Effector memory CD8-positive, alpha-beta T cell (primary cell): ENCODE measurements around the gene MKS1.

ENCODE experiments used
- ATAC-seq: fragments of 150-1000 bp; cut with Tn5 transposase; replicated peaks from 2 replicates; pipeline ENCODE4 v1.10.0; 2021; ENCODE audit warnings: mild to moderate bottlenecking, moderate library complexity
- DNase-seq, 3 experiments: peaks; one replicate each; pipeline ENCODE4 v3.0.0; 2021
- H3K27ac Mint-ChIP-seq, 2 donors: one replicate each; pipeline ENCODE4 v1.8.0; 2022; ENCODE audit warnings: mild to moderate bottlenecking in 2 of 2, mixed read lengths in 2 of 2, moderate library complexity in 2 of 2
- H3K27me3 Mint-ChIP-seq, 2 donors: one replicate each; pipeline ENCODE4 v1.8.0; 2022; ENCODE audit warnings: mixed read lengths in 2 of 2
- H3K36me3 Mint-ChIP-seq: one replicate; pipeline ENCODE4 v1.8.0; 2022; ENCODE audit warnings: mild to moderate bottlenecking, moderate library complexity, mixed read lengths; ENCODE audit not compliant: insufficient read depth
- H3K4me1 Mint-ChIP-seq, 2 donors: one replicate each; pipeline ENCODE4 v1.8.0; 2022; ENCODE audit warnings: low read depth in 2 of 2, mixed read lengths in 2 of 2
- H3K4me3 Mint-ChIP-seq, 2 donors: one replicate each; pipeline ENCODE4 v1.8.0; 2022; ENCODE audit warnings: mild to moderate bottlenecking in 2 of 2, mixed read lengths in 2 of 2, moderate library complexity in 2 of 2
- H3K9me3 Mint-ChIP-seq, 2 donors: one replicate each; pipeline ENCODE4 v1.8.0; 2022; ENCODE audit warnings: mixed read lengths in 2 of 2

Gene MKS1

GRCh38 chr17:58234512-58234911 lies 15.5 kb upstream of the MKS1 start:
- DNase-seq (no peak), ATAC-seq (no peak)
- H3K27ac Mint-ChIP-seq, result no peak overlapping the region
- H3K36me3 Mint-ChIP-seq, result no peaks in the 10 kb centered on the region
- H3K9me3 Mint-ChIP-seq, result no peaks in the 10 kb centered on the region
- H3K27me3 Mint-ChIP-seq, result peaks cover 21 to 67% of the 10 kb centered on the region in 2 donors
- H3K4me3 Mint-ChIP-seq, result no peak overlapping the region
- no peaks in the 10 kb centered on the region for H3K4me1 Mint-ChIP-seq

DNA sequence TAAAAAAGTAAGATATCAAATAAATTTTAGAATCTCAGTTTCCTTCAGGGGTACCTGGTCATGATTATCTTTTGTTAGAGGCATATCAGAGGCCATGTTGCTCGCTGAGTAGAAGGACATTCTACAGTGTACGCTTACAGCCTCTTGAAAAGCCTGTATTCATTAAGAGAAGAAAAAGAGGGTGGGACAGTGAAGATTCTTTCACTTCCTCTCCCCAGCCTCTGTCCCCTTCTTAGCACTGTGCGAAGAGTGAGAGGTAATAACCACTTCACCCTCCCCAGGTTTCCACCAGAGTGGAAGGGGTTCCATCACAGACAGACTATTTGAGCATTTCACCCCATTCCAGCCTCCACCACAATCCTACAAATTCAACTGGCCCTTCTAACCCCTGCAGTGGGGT lies 14.5 kb upstream of the MKS1 start:
- no peak overlapping the region for H3K4me3 Mint-ChIP-seq
- H3K36me3 Mint-ChIP-seq, result no peaks in the 10 kb centered on the region
- no peak overlapping the region for H3K27ac Mint-ChIP-seq
- peak; percentile 29 for ATAC-seq
- DNase-seq, result no peak
- peaks cover 28 to 67% of the 10 kb centered on the region in 2 donors for H3K27me3 Mint-ChIP-seq
- H3K4me1 Mint-ChIP-seq, result no peaks in the 10 kb centered on the region
- H3K9me3 Mint-ChIP-seq, result no peaks in the 10 kb centered on the region

- DNase-seq, result no peak
- ATAC-seq, result peak; percentile 46
- H3K27ac Mint-ChIP-seq, result no peak overlapping the region
Measured at GRCh38 chr17:58232707-58233156, 13.7 kb upstream of the MKS1 start.

GRCh38 chr17:58231641-58232040 lies 12.6 kb upstream of the MKS1 start:
- H3K4me3 Mint-ChIP-seq, result no peak overlapping the region
- no peaks in the 10 kb centered on the region for H3K36me3 Mint-ChIP-seq
- no peak for DNase-seq
- peaks cover 36 to 78% of the 10 kb centered on the region in 2 donors for H3K27me3 Mint-ChIP-seq
- H3K27ac Mint-ChIP-seq, result no peak overlapping the region
- H3K4me1 Mint-ChIP-seq, result no peaks in the 10 kb centered on the region
- ATAC-seq, result no peak
- H3K9me3 Mint-ChIP-seq, result no peaks in the 10 kb centered on the region

More at GRCh38 chr17:58232707-58233156, 13.7 kb upstream of the MKS1 start:
- H3K4me3 Mint-ChIP-seq, result no peak overlapping the region
- H3K4me1 Mint-ChIP-seq, result no peaks in the 10 kb centered on the region
- H3K9me3 Mint-ChIP-seq, result no peaks in the 10 kb centered on the region
- H3K36me3 Mint-ChIP-seq, result no peaks in the 10 kb centered on the region
- H3K27me3 Mint-ChIP-seq, result peaks cover 32 to 72% of the 10 kb centered on the region in 2 donors

- Mint-ChIP-seq H3K27ac (no peak overlapping the region), H3K4me3 (no peak overlapping the region), H3K36me3 (no peaks in the 10 kb centered on the region), H3K27me3 (peaks cover 29 to 60% of the 10 kb centered on the region in 2 donors), H3K4me1 (no peaks in the 10 kb centered on the region), H3K9me3 (no peaks in the 10 kb centered on the region)
- no peak for ATAC-seq
- DNase-seq, result no peak
Measured at GRCh38 chr17:58229881-58230280, 10.8 kb upstream of the MKS1 start.

DNA sequence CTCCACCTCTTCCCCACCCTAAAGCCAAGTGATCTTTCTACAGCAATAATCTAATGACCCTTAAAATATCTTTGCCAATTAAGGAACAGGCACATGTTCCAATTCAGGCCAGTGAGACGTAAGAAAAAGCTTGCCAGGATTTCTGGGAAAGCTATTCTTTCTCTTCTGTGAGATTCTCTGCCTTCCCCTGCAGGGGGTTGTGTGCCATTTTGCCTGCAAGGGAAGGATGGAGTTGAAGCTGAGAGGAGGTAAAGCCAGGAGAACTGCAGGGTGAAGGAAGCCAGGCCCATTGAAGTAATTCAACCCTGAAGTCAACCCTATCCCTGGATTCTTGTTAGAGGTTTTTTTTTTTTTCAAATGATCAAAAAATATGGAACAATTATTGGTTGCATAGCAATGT lies 10.3 kb upstream of the MKS1 start:
- Mint-ChIP-seq H3K4me3 (no peak overlapping the region), H3K36me3 (no peaks in the 10 kb centered on the region), H3K4me1 (no peaks in the 10 kb centered on the region), H3K27ac (no peak overlapping the region), H3K9me3 (no peaks in the 10 kb centered on the region), H3K27me3 (peaks cover 29 to 55% of the 10 kb centered on the region in 2 donors)
- no peak for ATAC-seq
- no peak for DNase-seq

DNA sequence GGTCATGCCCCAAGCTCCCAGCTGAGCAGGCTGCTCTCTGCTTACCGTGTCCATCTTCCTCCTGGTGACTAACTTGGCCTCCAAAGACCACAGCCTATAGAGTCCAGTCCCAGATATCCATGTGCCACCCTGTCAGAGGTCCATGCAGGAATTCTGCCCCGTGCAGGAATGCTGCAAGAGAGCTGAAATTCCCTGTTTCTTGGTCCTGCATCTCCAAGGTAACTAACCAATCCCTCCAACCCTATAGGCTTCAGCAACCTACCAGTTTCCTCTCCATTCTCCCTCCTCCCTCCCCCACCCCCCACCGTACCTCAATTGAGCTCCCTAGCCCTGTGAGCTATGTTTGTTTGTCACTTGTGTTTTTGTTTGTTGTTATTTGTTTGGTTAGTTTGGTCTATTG lies 9.6 kb upstream of the MKS1 start:
- no peaks in the 10 kb centered on the region for H3K9me3 Mint-ChIP-seq
- H3K27me3 Mint-ChIP-seq, result peaks cover 35 to 55% of the 10 kb centered on the region in 2 donors
- H3K36me3 Mint-ChIP-seq, result no peaks in the 10 kb centered on the region
- H3K4me3 Mint-ChIP-seq, result no peak overlapping the region
- H3K27ac Mint-ChIP-seq, result no peak overlapping the region
- no peaks in the 10 kb centered on the region for H3K4me1 Mint-ChIP-seq
- DNase-seq (no peak), ATAC-seq (no peak)

DNA sequence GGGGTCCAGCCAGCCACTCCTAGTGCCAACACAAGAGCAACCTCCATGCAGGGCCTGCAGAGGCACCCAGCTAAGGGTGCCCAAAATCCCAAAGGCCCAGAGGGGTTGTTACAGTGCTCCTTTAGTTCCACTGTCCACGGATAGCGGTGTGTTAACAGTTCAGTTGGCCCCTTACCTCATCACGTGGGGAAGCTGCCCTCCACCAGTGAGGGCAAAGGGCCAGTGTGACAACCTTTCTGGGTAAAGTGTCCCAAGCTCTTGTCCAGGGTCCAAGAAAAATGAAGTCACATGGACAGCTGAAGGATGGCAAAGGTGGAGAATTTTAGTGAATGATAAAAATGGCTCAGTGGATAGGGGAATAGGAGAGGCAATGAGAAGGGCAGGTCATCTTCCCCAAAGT lies 8.7 kb upstream of the MKS1 start:
- H3K36me3 Mint-ChIP-seq, result no peaks in the 10 kb centered on the region
- no peak overlapping the region for H3K4me3 Mint-ChIP-seq
- ATAC-seq (no peak), DNase-seq (no peak)
- no peaks in the 10 kb centered on the region for H3K4me1 Mint-ChIP-seq
- no peak overlapping the region for H3K27ac Mint-ChIP-seq
- no peaks in the 10 kb centered on the region for H3K9me3 Mint-ChIP-seq
- peaks cover 35 to 54% of the 10 kb centered on the region in 2 donors for H3K27me3 Mint-ChIP-seq

DNA sequence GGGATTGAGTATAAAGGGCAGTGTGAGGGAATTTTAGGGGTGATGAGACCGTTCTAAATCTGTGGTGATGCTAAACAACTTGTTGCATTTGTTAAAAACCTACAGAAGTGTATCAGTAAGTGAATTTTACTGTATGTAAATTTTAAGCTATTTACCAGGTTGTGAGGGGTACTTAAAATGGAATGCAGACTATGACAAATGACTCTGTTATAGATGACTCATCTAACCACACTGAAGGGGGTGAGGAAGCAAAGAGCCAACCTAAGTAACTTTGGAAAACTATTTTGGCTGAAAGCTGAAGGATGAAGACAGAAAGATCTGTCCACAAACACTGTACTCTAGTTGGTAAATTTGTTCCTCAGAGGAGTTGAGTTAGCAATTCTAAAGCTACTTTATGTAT lies 5.3 kb upstream of the MKS1 start:
- DNase-seq, result no peak
- Mint-ChIP-seq H3K4me3 (no peak overlapping the region), H3K4me1 (peaks cover 3 to 6% of the 10 kb centered on the region in 2 donors), H3K27ac (no peak overlapping the region), H3K36me3 (peaks cover 2% of the 10 kb centered on the region), H3K9me3 (no peaks in the 10 kb centered on the region), H3K27me3 (peaks cover 26 to 32% of the 10 kb centered on the region in 2 donors)
- no peak for ATAC-seq

DNA sequence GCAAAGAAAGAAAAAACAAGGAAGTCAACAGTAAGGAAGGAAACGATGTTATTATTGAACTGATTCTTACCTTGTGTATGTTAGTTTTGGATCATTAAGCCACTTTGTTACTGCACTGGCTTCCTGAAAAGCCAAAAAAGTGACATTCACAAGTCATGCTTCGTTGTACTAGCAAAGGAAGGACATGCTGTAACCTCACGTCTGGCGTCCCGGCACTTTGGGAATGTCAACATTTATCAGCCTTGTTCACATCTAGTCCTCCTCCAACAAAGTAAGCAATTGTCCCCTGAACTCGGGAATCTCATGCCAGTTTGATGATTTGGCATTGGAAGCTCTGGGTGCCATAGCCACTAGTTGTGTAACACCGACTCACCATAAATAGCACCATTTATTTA lies 731 bp upstream of the MKS1 start:
- Mint-ChIP-seq H3K9me3 (no peaks in the 10 kb centered on the region), H3K4me3 (peak overlapping the region; percentile 88 to 91), H3K27me3 (peaks cover 0 to 8% of the 10 kb centered on the region in 2 donors), H3K36me3 (peaks cover 22% of the 10 kb centered on the region), H3K27ac (peak overlapping the region; percentile 97), H3K4me1 (peaks cover 13 to 14% of the 10 kb centered on the region in 2 donors)
- ATAC-seq (no peak), DNase-seq (no peak)

GRCh38 chr17:58217766-58218165 lies 1.3 kb downstream of the MKS1 start:
- ATAC-seq (no peak), DNase-seq (no peak)
- Mint-ChIP-seq H3K27ac (peak overlapping the region; percentile 97), H3K9me3 (no peaks in the 10 kb centered on the region), H3K36me3 (peaks cover 22% of the 10 kb centered on the region), H3K27me3 (no peaks in the 10 kb centered on the region), H3K4me3 (peak overlapping the region; percentile 88 to 91), H3K4me1 (peaks cover 13 to 14% of the 10 kb centered on the region in 2 donors)

DNA sequence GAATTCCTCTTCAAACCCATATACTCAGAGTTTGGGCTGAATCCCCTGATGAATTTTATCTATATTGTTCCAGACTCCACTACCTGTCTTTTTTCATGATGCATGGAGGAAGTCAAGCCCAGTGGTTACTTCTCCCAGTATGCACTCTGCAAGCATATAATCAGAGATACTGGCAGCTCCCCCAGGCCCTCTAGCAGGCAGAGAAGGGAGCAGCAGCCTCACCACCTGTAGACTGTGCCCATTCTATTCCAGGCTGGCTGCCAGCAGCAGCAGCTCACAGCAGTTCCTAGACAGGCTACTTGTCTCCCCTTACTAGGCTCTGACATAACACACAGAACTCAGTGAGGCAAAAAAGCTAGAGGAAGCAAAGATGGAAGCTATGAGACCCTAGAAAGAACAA lies 3.4 kb downstream of the MKS1 start:
- Mint-ChIP-seq H3K27me3 (no peaks in the 10 kb centered on the region), H3K4me3 (no peak overlapping the region), H3K27ac (no peak overlapping the region), H3K9me3 (no peaks in the 10 kb centered on the region), H3K36me3 (peaks cover 26% of the 10 kb centered on the region), H3K4me1 (peaks cover 13% of the 10 kb centered on the region in 2 donors)
- DNase-seq (no peak), ATAC-seq (no peak)

GRCh38 chr17:58210922-58211321 lies 8.1 kb downstream of the MKS1 start:
- Mint-ChIP-seq H3K27ac (no peak overlapping the region), H3K9me3 (no peaks in the 10 kb centered on the region), H3K4me1 (no peaks in the 10 kb centered on the region), H3K27me3 (no peaks in the 10 kb centered on the region), H3K36me3 (peaks cover 6% of the 10 kb centered on the region), H3K4me3 (no peak overlapping the region)
- ATAC-seq (no peak), DNase-seq (no peak)

DNA sequence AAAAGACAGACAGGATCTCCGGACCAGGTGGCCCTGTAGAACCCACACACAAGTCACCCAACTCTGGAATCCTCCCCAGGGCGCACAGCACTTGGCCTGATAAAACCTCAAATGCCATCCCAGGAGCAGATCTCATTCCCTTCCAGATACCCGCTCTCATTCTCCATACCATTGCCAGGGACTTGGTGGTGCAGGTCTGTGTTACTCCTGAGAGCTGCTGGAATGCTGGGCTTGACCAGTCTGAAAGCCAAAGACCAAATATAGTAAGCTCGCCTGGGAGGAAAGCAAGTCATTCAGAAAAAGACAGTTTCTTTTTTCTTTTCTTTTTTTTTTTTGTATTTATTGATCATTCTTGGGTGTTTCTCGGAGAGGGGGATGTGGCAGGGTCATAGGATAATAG lies 10.7 kb downstream of the MKS1 start:
- DNase-seq (no peak), ATAC-seq (no peak)
- Mint-ChIP-seq H3K36me3 (peaks cover 4% of the 10 kb centered on the region), H3K4me3 (no peak overlapping the region), H3K27ac (no peak overlapping the region), H3K27me3 (no peaks in the 10 kb centered on the region), H3K4me1 (no peaks in the 10 kb centered on the region), H3K9me3 (no peaks in the 10 kb centered on the region)

DNA sequence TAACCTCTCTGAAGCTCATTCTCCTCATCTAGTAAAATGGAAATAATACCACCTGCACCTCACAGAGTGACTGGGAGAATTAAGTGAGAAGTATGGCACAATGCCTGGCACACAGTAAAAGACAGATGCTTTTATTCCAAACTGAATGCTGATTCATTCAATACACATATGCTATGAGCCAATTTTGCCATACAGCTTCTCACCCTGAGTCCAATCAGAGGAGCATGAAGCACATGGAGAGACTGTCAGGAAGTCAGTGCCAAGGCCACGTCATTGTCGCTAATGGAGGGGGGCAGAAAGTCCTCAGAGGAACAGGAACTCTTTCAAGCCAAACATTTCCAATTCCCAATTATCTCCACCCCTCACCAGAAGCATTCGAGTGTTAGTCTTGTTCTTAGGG lies 11.6 kb downstream of the MKS1 start:
- H3K36me3 Mint-ChIP-seq, result peaks cover 3% of the 10 kb centered on the region

More for the DNA sequence above, 11.6 kb downstream of the MKS1 start:
- no peaks in the 10 kb centered on the region for H3K4me1 Mint-ChIP-seq
- ATAC-seq (no peak), DNase-seq (no peak)
- H3K4me3 Mint-ChIP-seq, result no peak overlapping the region
- no peaks in the 10 kb centered on the region for H3K9me3 Mint-ChIP-seq
- H3K27ac Mint-ChIP-seq, result no peak overlapping the region
- H3K27me3 Mint-ChIP-seq, result no peaks in the 10 kb centered on the region
